IMR-90 (cell line): ENCODE data around the gene TAF9B. TPM values are rescaled to one million over a fixed set of nuclear protein-coding genes. Genes with fewer than 3 reads are reported as not detected.
"Not testable (repeated sequence)": the region's sequence is repeated elsewhere in the genome, so short reads cannot be mapped to it uniquely, and the experiment has no call there.

Experiments used
- ATAC-seq: fragments of 200-7000 bp; cut with Tn5 transposase; 2 replicates; pipeline ENCODE4 v1.9.1; 2020; ENCODE audit warnings: low read depth, mild to moderate bottlenecking, moderate library complexity
- BruUV-seq: library from RNA; stranded (reverse); fragments of 400-500 nt; replicated peaks from 2 replicates; lab custom pipeline; 2021; lab: Mats Ljungman, UMichigan
- CTCF ChIA-PET: fragments of 300-600 bp; formaldehyde crosslinking; extraction: SDS; loops from one replicate; lab custom pipeline; 2021; ENCODE audit warnings: antibody characterized with exemption; lab: Yijun Ruan, JAX
- POLR2A ChIA-PET: fragments of 300-600 bp; sonication (Branson Sonifier 250); formaldehyde crosslinking; loops from one replicate; lab custom pipeline; 2022; ENCODE audit warnings: antibody characterized with exemption; ENCODE audit not compliant: unreplicated experiment; lab: Charles Lee
- DNase-seq: peaks from one replicate; pipeline ENCODE4 v3.0.0; 2013
- H2AFZ ChIP-seq: replicated peaks from 2 replicates; pipeline ENCODE3; 2013; ENCODE audit warnings: low read length, mild to moderate bottlenecking; ENCODE audit not compliant: poor library complexity
- H2AK5ac ChIP-seq: 2 replicates; pipeline ENCODE4 v1.6.1; 2013; ENCODE audit warnings: low read depth, low read length, inconsistent platforms
- H2AK9ac ChIP-seq: replicated peaks from 2 replicates; pipeline ENCODE3; 2013; ENCODE audit warnings: mild to moderate bottlenecking, low read depth, low read length, moderate library complexity; ENCODE audit not compliant: poor library complexity
- H2BK120ac ChIP-seq: 2 replicates; pipeline ENCODE4 v1.6.1; 2013; ENCODE audit warnings: low read depth, low read length, inconsistent platforms
- H2BK15ac ChIP-seq: 3 replicates; pipeline ENCODE4 v1.6.1; 2013; ENCODE audit warnings: low read depth, low read length, inconsistent platforms
- H2BK20ac ChIP-seq: 2 replicates; pipeline ENCODE4 v1.6.1; 2013; ENCODE audit warnings: low read depth, mild to moderate bottlenecking, inconsistent platforms, low read length, moderate library complexity
- H2BK5ac ChIP-seq: 2 replicates; pipeline ENCODE4 v1.6.1; 2013; ENCODE audit warnings: mild to moderate bottlenecking, low read depth, low read length, inconsistent platforms; ENCODE audit not compliant: poor library complexity, severe bottlenecking
- H3K14ac ChIP-seq: replicated peaks from 2 replicates; pipeline ENCODE4 v1.6.1; 2013; ENCODE audit warnings: low read depth, low read length, inconsistent platforms
- H3K18ac ChIP-seq: 2 replicates; pipeline ENCODE4 v1.6.1; 2013; ENCODE audit warnings: low read depth, low read length, control low read depth
- H3K23ac ChIP-seq: 2 replicates; pipeline ENCODE4 v1.6.1; 2013; ENCODE audit warnings: low read depth, low read length, inconsistent platforms
- H3K27ac ChIP-seq: 2 replicates; pipeline ENCODE4 v1.5.1; 2013; ENCODE audit warnings: mild to moderate bottlenecking, control low read depth, low read length; ENCODE audit not compliant: insufficient read depth
- H3K27me3 ChIP-seq: 2 replicates; pipeline ENCODE4 v1.6.1; 2013; ENCODE audit warnings: low read length; ENCODE audit not compliant: control insufficient read depth, insufficient read depth
- H3K36me3 ChIP-seq: 2 replicates; pipeline ENCODE4 v1.6.1; 2013; ENCODE audit warnings: low read length, mixed read lengths; ENCODE audit not compliant: control insufficient read depth, insufficient read depth
- H3K4ac ChIP-seq: 2 replicates; pipeline ENCODE4 v1.6.1; 2013; ENCODE audit warnings: low read depth, low read length, inconsistent platforms
- H3K4me1 ChIP-seq: 2 replicates; pipeline ENCODE4 v1.6.1; 2013; ENCODE audit warnings: low read length, mixed read lengths; ENCODE audit not compliant: control insufficient read depth, insufficient read depth
- H3K4me2 ChIP-seq: 2 replicates; pipeline ENCODE4 v1.6.1; 2013; ENCODE audit warnings: low read depth, mild to moderate bottlenecking, control low read depth, low read length, moderate library complexity
- H3K4me3 ChIP-seq: 2 replicates; pipeline ENCODE4 v1.5.1; 2013; ENCODE audit warnings: low read depth, mild to moderate bottlenecking, control low read depth, low read length, moderate library complexity; ENCODE audit not compliant: insufficient read depth
- H3K56ac ChIP-seq: 2 replicates; pipeline ENCODE4 v1.6.1; 2013; ENCODE audit warnings: low read length, inconsistent platforms; ENCODE audit not compliant: insufficient read depth; ENCODE audit errors: extremely low read depth
- H3K79me1 ChIP-seq, 2 experiments: 2 replicates each; pipeline ENCODE4 v1.6.1; 2013; ENCODE audit warnings: low read length in 2 of 2, inconsistent platforms in 1 of 2, low read depth in 1 of 2
- H3K9ac ChIP-seq: 2 replicates; pipeline ENCODE4 v1.6.1; 2013; ENCODE audit warnings: low read depth, low read length, control low read depth
- H3K9me1 ChIP-seq: 2 replicates; pipeline ENCODE4 v1.6.1; 2013; ENCODE audit warnings: low read length, inconsistent platforms; ENCODE audit not compliant: insufficient read depth
- H3K9me3 ChIP-seq: 2 replicates; pipeline ENCODE4 v1.6.1; 2013; ENCODE audit warnings: low read length; ENCODE audit not compliant: control insufficient read depth, insufficient read depth
- H4K20me1 ChIP-seq: 2 replicates; pipeline ENCODE4 v1.6.1; 2013; ENCODE audit warnings: low read length, inconsistent platforms; ENCODE audit not compliant: insufficient read depth
- H4K5ac ChIP-seq: 2 replicates; pipeline ENCODE4 v1.6.1; 2013; ENCODE audit warnings: mild to moderate bottlenecking, low read depth, low read length, control low read depth
- H4K8ac ChIP-seq, 2 experiments: 2 replicates each; pipeline ENCODE4 v1.6.1; 2013; ENCODE audit warnings: low read depth in 2 of 2, low read length in 2 of 2, control low read depth in 1 of 2, inconsistent platforms in 1 of 2
- H4K91ac ChIP-seq: 2 replicates; pipeline ENCODE4 v1.6.1; 2013; ENCODE audit warnings: low read depth, low read length, inconsistent platforms; ENCODE audit not compliant: insufficient read depth
- BHLHE40 ChIP-seq: fragments of 150-350 bp; IDR thresholded peaks from 2 replicates; pipeline ENCODE4 v1.6.1; 2016; ENCODE audit warnings: mild to moderate bottlenecking, low read depth, low read length
- CEBPB ChIP-seq: IDR thresholded peaks from 2 replicates; pipeline ENCODE4 v1.6.1; 2012; ENCODE audit warnings: low read depth, low read length, improper control_type of control experiment
- MAFK ChIP-seq: IDR thresholded peaks from 2 replicates; pipeline ENCODE4 v1.6.1; 2012; ENCODE audit warnings: low read depth, low read length, improper control_type of control experiment
- NFE2L2 ChIP-seq: fragments of 150-350 bp; IDR thresholded peaks from 2 replicates; pipeline ENCODE4 v1.6.1; 2016; ENCODE audit warnings: low read depth, mild to moderate bottlenecking, low read length
- RFX5 ChIP-seq: IDR thresholded peaks from 2 replicates; pipeline ENCODE4 v1.8.0; 2012; ENCODE audit warnings: low read depth, mild to moderate bottlenecking, low read length, moderate library complexity
- WGBS, 2 experiments: methylation state at CpG; one replicate each; pipeline versions ENCODE4 v1.1.5 to v1.1.7; 2013; ENCODE audit warnings: missing lambda C conversion rate in 2 of 2; ENCODE audit not compliant: insufficient read length in 1 of 2; ENCODE audit errors: extremely low coverage in 2 of 2; 5-methylcytosine and 5-hydroxymethylcytosine counted together
- dilution Hi-C: fragments of 300-500 bp; cut with HindIII; formaldehyde crosslinking; loops from one replicate; pipeline ENCODE4 v1.14.3; 2018; ENCODE audit warnings: low sequenced_read_pairs; ENCODE audit not compliant: unreplicated experiment
- in situ Hi-C: fragments of 300-500 bp; cut with MboI; formaldehyde crosslinking; loops from 3 replicates; pipeline ENCODE4 v1.14.3; 2019; ENCODE audit warnings: low sequenced_read_pairs, inconsistent platforms, mixed read lengths
- intact Hi-C: fragments of 100-400 bp; cut with micrococcal nuclease; formaldehyde crosslinking; loops from 2 replicates; pipeline ENCODE4 v1.10.0; 2022
- polyA plus RNA-seq, 3 experiments: library from polyadenylated mRNA; depleted of rRNA; stranded (reverse); fragments of >200 nt; gene quantifications; 2 replicates each; pipeline ENCODE4 v1.2.3, GENCODE V29; 2012; ENCODE audit warnings: low replicate concordance in 1 of 3
- total RNA-seq: library from RNA; depleted of rRNA; stranded (reverse); fragments of >200 nt; gene quantifications from 2 replicates; pipeline ENCODE4 v1.2.3, GENCODE V29; 2012
- TF ChIP-seq, protein P1 (sequence below): conservative IDR thresholded peaks from 2 replicates; pipeline ENCODE4 v1.5.1; 2012; ENCODE audit warnings: mild to moderate bottlenecking, low read depth, low read length, improper control_type of control experiment

Gene TAF9B
- total and polyA plus RNA-seq, 2 of the 4 experiments (the other 2 are of a cell fraction): 12.4 to 21.5 TPM

- Histone ChIP-seq H3K14ac (no peak overlapping the region), H3K79me1 (no peaks in the 10 kb centered on the region), H3K9ac (no peak overlapping the region), H4K8ac (no peak overlapping the region), H2BK20ac (no peak overlapping the region), H4K5ac (no peak overlapping the region), H3K27me3 (no peaks in the 10 kb centered on the region), H2BK120ac (no peak overlapping the region), H3K4ac (no peak overlapping the region), H3K9me3 (no peaks in the 10 kb centered on the region), H3K23ac (no peak overlapping the region), H4K20me1 (no peaks in the 10 kb centered on the region), H2BK15ac (no peak overlapping the region), H3K4me1 (no peaks in the 10 kb centered on the region), H2BK5ac (no peak overlapping the region), H3K36me3 (no peaks in the 10 kb centered on the region), H3K9me1 (no peaks in the 10 kb centered on the region), H3K4me2 (no peak overlapping the region), H3K27ac (no peak overlapping the region), H3K4me3 (no peak overlapping the region), H2AFZ (no peak overlapping the region), H4K91ac (no peak overlapping the region), H3K18ac (no peak overlapping the region), H2AK9ac (no peak overlapping the region), H3K56ac (no peak overlapping the region), H2AK5ac (no peak overlapping the region)
- 67% methylated on average over 1 of the region's 1 CpG; no CpG with 5 or more reads in 1 of the 2 experiments for WGBS, 2 experiments
- ChIA-PET CTCF (interaction anchor here (0.6 kb wide), 1 partner anchor 16 kb away, joined by 3 read pairs; no protein-coding TSS in a partner anchor), POLR2A (no interaction called here)
- ATAC-seq: no peak
- no peak for DNase-seq
- in situ Hi-C loops (no loop called here), intact Hi-C loops (no loop called here), dilution Hi-C loops (no loop called here)
- BruUV-seq: no TSS peak
- TF ChIP-seq CEBPB (no peak), RFX5 (no peak), MAFK (no peak), BHLHE40 (no peak), NFE2L2 (no peak)
- TF ChIP-seq, protein P1, sequence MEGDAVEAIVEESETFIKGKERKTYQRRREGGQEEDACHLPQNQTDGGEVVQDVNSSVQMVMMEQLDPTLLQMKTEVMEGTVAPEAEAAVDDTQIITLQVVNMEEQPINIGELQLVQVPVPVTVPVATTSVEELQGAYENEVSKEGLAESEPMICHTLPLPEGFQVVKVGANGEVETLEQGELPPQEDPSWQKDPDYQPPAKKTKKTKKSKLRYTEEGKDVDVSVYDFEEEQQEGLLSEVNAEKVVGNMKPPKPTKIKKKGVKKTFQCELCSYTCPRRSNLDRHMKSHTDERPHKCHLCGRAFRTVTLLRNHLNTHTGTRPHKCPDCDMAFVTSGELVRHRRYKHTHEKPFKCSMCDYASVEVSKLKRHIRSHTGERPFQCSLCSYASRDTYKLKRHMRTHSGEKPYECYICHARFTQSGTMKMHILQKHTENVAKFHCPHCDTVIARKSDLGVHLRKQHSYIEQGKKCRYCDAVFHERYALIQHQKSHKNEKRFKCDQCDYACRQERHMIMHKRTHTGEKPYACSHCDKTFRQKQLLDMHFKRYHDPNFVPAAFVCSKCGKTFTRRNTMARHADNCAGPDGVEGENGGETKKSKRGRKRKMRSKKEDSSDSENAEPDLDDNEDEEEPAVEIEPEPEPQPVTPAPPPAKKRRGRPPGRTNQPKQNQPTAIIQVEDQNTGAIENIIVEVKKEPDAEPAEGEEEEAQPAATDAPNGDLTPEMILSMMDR: no peak
Measured at GRCh38 chrX:78165425-78165824, 26.0 kb upstream of the TAF9B start.

- H2BK15ac ChIP-seq, H2BK120ac ChIP-seq, H3K27me3 ChIP-seq, H3K4me1 ChIP-seq, H2BK5ac ChIP-seq, POLR2A ChIA-PET, H3K9me3 ChIP-seq, H2AK5ac ChIP-seq, H4K5ac ChIP-seq, H2BK20ac ChIP-seq, dilution Hi-C loops, H3K23ac ChIP-seq, H4K8ac ChIP-seq, H3K4me3 ChIP-seq, DNase-seq, H3K4me2 ChIP-seq, H3K56ac ChIP-seq, ATAC-seq, intact Hi-C loops, H3K9me1 ChIP-seq, H2AFZ ChIP-seq, H3K18ac ChIP-seq, H4K20me1 ChIP-seq, H3K36me3 ChIP-seq, H3K79me1 ChIP-seq, BruUV-seq, H3K27ac ChIP-seq, H3K9ac ChIP-seq, CTCF ChIA-PET, H3K14ac ChIP-seq, in situ Hi-C loops, H3K4ac ChIP-seq, H2AK9ac ChIP-seq, H4K91ac ChIP-seq: not testable (repeated sequence)
- WGBS, 2 experiments: 93% methylated on average over 2 of the region's 4 CpGs; no CpG with 5 or more reads in 1 of the 2 experiments
Measured at GRCh38 chrX:78163175-78163574, 23.7 kb upstream of the TAF9B start.
